GM19328 (cell line): ENCODE measurements around the gene SARS2.
"Not testable (repeated sequence)": the region's sequence is repeated elsewhere in the genome, so short reads cannot be mapped to it uniquely, and the experiment has no call there.

Experiments
- ATAC-seq: cut with Tn5 transposase; IDR thresholded peaks from one replicate; pipeline ENCODE4 v1.9.1; 2021; ENCODE audit warnings: mild to moderate bottlenecking, moderate library complexity; ENCODE audit not compliant: unreplicated experiment

SARS2 gene

GRCh38 chr19:38894968-38895367, 35.6 kb downstream of the SARS2 start:
- no peak for ATAC-seq

- ATAC-seq, result no peak
These were observed 37.2 kb downstream of the SARS2 start for GRCh38 chr19:38893341-38893771.

GRCh38 chr19:38892841-38893240, 37.7 kb downstream of the SARS2 start:
- no peak for ATAC-seq

GRCh38 chr19:38891771-38892170, 38.8 kb downstream of the SARS2 start:
- no peak for ATAC-seq

- no peak for ATAC-seq
These were observed 39.9 kb downstream of the SARS2 start for GRCh38 chr19:38890686-38891085.

GRCh38 chr19:38889803-38890202, 40.8 kb downstream of the SARS2 start:
- no peak for ATAC-seq

- no peak for ATAC-seq
These were observed 41.7 kb downstream of the SARS2 start for GRCh38 chr19:38888876-38889275.

- ATAC-seq, result not testable (repeated sequence)
These were observed 45.9 kb downstream of the SARS2 start for GRCh38 chr19:38884691-38885090.

GRCh38 chr19:38883286-38883685, 47.3 kb downstream of the SARS2 start:
- no peak for ATAC-seq

GRCh38 chr19:38880882-38881609, 49.5 kb downstream of the SARS2 start:
- ATAC-seq, result no peak

- no peak for ATAC-seq
These were observed 50.3 kb downstream of the SARS2 start for GRCh38 chr19:38880076-38880881.

GRCh38 chr19:38879400-38879751, 51.2 kb downstream of the SARS2 start:
- ATAC-seq, result no peak

GRCh38 chr19:38878575-38879399, 51.8 kb downstream of the SARS2 start:
- no peak for ATAC-seq

GRCh38 chr19:38877781-38878574, 52.6 kb downstream of the SARS2 start, which contains the start of gene RINL:
Gene RINL, minus strand, starts transcription at chr19:38878275. Its CDS starts 1,533 bp downstream, at chr19:38876742.
- no peak for ATAC-seq

GRCh38 chr19:38875656-38876395, 54.7 kb downstream of the SARS2 start:
- no peak for ATAC-seq

- ATAC-seq, result not testable (repeated sequence)
These were observed 57.2 kb downstream of the SARS2 start for GRCh38 chr19:38873400-38873799.

GRCh38 chr19:38870612-38871011, 60.0 kb downstream of the SARS2 start:
- no peak for ATAC-seq

- ATAC-seq, result peak; percentile 70
These were observed 60.5 kb downstream of the SARS2 start for GRCh38 chr19:38869836-38870607.
